ENCODE measurements around the gene ZEB2. TPM values are rescaled to one million over a fixed set of nuclear protein-coding genes. Genes with fewer than 3 reads are reported as not detected.

The ZEB2 gene
- total and polyA plus RNA-seq, 2 of the 8 experiments (the other 6 are each of a cell fraction or from before 2014, with no cell fraction given): 0.38 TPM; not detected in 1

DNA sequence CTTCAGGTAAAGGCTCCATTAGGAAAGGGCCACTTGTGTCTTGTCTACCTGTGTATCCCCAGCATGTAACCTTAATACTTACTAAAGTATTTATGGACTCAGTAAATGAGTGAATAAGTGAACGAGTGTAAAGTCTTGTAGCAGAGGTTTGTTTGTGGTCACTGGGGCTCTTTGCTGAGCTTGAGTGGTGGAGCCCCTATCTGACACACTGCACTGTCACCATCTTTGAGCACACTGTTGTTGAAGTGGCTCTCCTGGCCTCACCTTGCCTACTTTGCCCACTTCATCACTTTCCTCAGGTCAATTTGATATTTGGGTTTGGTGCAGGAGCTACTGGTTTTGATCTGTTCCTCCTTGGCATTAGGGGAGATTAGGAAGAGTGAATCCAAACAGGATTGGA lies 39.3 kb upstream of the ZEB2 start (continued):
- no peak for TF ChIP-seq SUZ12 (IDR thresholded peaks at IDR 0.05; ENCODE audit: low read length)
- TF ChIP-seq CHD1 (IDR thresholded peaks at IDR 0.05; ENCODE audit: low read depth, low read length): no peak
- no peak for TF ChIP-seq YY1 (IDR thresholded peaks at IDR 0.05; ENCODE audit: low read depth, low read length)
